Upper lobe of left lung (tissue), 4 donors: ENCODE data around the gene BIRC6.

Experiments
- CTCF ChIP-seq, 6 experiments: fragments of 450-650 bp in 4 of 6; fragments of 200-600 bp in 2 of 6; sonication (generic) in 2 of 6; IDR thresholded peaks; one replicate each; pipeline ENCODE4 v1.5.1; 2016 to 2019; ENCODE audit warnings: antibody characterized with exemption in 6 of 6
- EP300 ChIP-seq, 4 donors: sonication (generic); formaldehyde crosslinking; IDR thresholded peaks; one replicate each; pipeline ENCODE4 v1.5.1; 2017; ENCODE audit warnings: antibody characterized with exemption in 4 of 4, control low read depth in 2 of 4
- POLR2A ChIP-seq, 4 donors: fragments of 450-650 bp; IDR thresholded peaks; one replicate each; pipeline ENCODE4 v1.5.1; 2016 to 2017; ENCODE audit warnings: antibody characterized with exemption in 4 of 4, mild to moderate bottlenecking in 2 of 4
- POLR2AphosphoS5 ChIP-seq, 2 donors: sonication (generic); formaldehyde crosslinking; IDR thresholded peaks; one replicate each; pipeline ENCODE4 v1.5.1; 2017; ENCODE audit warnings: antibody characterized with exemption in 2 of 2

GRCh38 chr2:32532341-32532740, 175.5 kb downstream of the BIRC6 start:
- TF ChIP-seq CTCF (IDR thresholded peaks at IDR 0.05) (no peak), EP300 (IDR thresholded peaks at IDR 0.05) (no peak), POLR2A (IDR thresholded peaks at IDR 0.05) (no peak), POLR2AphosphoS5 (IDR thresholded peaks at IDR 0.05) (no peak)
